Lung microvascular endothelial cell (primary cell): ENCODE measurements around the gene PSMA6. TPM values are rescaled to one million over a fixed set of nuclear protein-coding genes. Genes with fewer than 3 reads are reported as not detected.
A peak's percentile ranks its signal among the peaks of the same experiment; 100 is the strongest.
"Not testable (repeated sequence)": the region's sequence is repeated elsewhere in the genome, so short reads cannot be mapped to it uniquely, and the experiment has no call there.

Experiments
- DNase-seq, 2 donors: peaks; one replicate each; pipeline versions ENCODE4 v3.0.0 to v3.0.0-alpha.2; 2010; ENCODE audit warnings: low read depth in 2 of 2
- total RNA-seq: library from RNA; depleted of rRNA; stranded (reverse); fragments of >200 nt; gene quantifications from 2 replicates; pipeline ENCODE4 v1.2.1, GENCODE V29; 2014

Gene PSMA6
- total RNA-seq, 1 donor from 2014 or later: 191 TPM

DNA sequence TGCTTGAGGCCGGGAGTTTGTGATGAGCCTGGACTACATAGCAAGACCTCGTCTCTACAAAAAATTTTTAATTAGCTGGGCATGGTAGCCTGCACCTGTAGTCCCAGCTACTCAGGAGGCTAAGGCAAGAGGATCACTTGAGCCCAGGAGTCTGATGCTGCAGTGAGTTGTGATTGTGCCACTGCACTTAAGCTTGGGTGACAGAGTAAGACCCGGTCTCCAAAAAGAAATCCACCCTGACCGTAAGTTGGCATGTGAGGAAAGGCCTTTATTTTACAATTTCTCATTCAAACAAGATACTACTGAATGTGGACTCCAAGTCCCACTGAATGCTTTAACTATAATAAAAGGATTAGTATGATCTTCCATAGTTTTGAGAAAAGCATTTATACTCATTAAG is 27.3 kb downstream of the PSMA6 start:
- DNase-seq: no peak

GRCh38 chr14:35320472-35320871 is 28.3 kb downstream of the PSMA6 start:
- DNase-seq: peak in 1 of 2 donors; percentile 17

DNA sequence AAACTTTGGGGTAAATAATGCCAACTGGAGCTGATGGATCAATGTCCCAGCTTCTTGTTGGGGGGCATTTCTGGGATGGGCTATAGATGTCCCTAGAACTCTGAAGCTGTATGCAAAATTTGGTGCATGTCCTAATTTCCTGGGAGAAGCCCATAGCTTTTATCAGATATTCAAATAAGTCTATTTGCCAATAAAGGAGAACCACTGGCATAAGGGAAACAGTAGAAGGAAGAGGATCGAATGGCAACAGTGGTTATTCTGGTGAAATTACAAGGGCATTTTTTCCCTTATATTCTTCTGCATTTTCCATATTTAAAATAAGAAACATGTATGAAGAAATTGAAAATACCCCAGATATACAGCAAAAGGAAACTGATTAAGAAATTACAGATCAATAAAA is 34.2 kb downstream of the PSMA6 start:
- DNase-seq: no peak

GRCh38 chr14:35331605-35332516 is 39.7 kb downstream of the PSMA6 start:
- DNase-seq: no peak

DNA sequence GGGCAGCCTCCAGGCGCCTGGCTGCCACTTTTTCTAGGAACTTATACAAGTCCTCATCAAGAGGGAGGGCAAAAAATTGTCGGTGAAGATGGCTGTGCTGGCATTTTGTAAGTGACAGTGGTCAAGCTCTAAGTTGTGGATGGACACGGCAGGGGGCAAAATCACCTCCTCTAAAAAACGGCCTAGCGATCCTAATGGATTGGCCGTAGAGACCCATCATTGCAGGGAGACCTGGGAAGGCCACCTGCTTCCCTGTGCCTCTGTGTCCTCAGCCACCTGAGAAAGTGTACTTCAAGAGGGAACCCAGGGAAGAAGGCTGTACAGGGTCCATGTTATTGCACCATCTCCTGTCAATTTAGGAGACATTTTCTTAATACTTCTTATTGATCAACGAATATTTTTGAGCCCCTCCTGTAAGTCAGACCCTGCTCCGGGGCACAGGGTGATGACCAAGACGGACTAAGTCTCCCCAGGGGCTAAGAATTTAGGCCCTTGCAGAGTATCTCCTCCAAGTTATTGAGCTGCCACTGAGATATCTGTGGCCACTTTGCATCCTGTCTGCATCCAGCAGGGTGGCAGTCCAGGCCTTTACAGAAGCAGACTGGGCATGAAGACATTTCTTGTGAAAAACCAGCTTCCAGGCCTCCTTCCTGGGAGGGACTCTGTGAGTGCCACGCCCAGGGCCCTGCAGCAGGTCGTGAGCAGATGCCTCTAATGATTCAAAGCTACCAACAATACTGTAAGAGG is 40.5 kb downstream of the PSMA6 start:
- DNase-seq: peak in 1 of 2 donors; percentile 45

DNA sequence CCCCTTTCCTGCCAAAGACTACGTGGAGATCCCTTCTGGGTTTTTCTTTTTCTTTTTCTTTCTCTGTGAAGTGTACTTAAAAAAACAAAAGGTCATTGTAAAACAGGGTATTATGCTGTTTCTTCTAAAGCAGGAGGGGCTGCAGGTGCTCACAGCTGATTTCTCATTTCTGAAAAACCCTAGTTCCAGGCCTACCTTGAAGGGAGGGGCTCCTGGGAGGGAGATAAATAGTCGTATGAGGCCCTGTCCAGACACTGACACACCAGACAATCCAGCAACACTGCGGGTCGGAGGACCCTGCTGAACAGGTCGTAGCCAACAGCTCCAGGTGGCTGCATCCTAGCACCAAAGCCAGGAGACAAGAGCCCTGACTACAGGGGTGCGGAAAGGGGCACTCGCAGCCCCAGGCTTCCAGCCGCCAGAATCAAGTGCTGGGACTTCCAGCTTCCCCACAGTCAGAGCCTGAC is 41.1 kb downstream of the PSMA6 start:
- no peak for DNase-seq

GRCh38 chr14:35333797-35334743 is 41.9 kb downstream of the PSMA6 start:
- DNase-seq: no peak

DNA sequence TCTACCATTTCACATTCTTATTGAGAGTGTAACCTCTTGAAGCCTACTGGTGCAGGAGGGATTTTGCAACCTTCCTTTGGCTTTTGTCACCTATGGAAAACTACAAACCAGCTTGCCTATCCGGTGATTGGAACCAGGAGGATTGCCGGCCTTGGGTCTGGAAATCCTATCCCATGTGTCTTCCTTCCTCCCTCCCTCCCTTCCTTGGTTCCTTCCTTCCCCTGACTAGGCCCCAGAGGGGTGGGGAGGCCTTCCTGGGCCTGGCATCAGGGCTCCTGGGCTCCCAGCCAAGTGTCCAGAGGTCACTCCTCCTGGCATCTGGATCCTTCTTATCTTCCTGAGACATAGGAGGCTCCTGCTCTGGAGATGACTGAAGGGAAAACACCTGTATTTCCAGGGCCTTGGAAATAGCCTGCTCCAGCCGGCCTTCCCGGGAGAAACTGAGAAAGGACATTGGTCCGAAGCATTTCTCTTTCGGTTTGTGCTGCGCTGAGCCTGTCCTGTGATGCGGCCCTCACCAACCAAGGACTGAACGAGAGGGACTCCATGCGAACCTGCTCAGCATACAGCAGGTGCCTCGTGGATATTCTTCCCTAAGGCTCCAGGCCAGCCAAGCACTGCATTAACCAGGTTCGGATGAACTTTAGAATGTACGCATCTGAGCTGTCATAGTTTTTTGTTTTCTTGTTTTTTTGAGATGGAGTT is 43.4 kb downstream of the PSMA6 start:
- DNase-seq: peak; percentile 23 to 32

- DNase-seq: not testable (repeated sequence)
These were observed 44.0 kb downstream of the PSMA6 start for GRCh38 chr14:35336171-35336493.

DNA sequence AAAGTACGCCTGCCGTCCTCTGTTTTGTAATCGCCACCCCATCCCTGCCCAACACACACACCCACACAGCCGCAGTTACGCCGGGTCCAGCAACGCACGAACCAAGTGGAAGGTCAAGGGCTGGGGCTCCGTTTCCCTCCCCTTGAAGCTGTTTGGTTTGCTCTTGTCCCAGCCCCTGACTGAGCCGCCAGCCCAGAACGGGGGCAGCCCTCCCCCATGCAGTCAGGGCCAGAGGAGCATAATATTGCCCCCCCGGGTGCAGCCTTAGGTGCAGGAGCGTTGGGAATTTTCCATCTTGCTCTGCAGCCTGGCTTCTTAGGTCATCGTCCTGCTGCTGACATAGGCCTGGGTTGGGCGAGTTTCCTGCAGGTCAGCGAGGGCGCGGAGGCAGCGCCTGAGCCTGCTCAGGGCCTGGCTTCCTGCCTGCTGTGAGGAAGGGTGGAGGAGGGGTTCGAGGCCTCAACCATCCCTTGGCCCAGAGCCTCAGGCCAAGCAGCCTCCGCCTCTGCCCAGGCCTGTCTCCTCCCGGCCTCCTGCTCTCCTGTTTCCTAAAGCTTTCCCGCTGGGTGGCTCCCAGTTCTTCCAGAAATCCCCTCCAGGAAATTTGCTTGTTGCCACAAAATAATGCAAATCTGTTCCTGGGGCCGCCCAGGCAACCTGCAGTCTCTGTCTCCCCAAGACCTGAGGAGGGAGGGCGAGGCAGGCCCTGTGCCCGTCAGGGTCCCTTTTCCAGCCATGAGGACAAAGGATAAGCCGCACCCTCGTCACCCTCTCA is 44.5 kb downstream of the PSMA6 start:
- peak; percentile 66 to 95 for DNase-seq

DNA sequence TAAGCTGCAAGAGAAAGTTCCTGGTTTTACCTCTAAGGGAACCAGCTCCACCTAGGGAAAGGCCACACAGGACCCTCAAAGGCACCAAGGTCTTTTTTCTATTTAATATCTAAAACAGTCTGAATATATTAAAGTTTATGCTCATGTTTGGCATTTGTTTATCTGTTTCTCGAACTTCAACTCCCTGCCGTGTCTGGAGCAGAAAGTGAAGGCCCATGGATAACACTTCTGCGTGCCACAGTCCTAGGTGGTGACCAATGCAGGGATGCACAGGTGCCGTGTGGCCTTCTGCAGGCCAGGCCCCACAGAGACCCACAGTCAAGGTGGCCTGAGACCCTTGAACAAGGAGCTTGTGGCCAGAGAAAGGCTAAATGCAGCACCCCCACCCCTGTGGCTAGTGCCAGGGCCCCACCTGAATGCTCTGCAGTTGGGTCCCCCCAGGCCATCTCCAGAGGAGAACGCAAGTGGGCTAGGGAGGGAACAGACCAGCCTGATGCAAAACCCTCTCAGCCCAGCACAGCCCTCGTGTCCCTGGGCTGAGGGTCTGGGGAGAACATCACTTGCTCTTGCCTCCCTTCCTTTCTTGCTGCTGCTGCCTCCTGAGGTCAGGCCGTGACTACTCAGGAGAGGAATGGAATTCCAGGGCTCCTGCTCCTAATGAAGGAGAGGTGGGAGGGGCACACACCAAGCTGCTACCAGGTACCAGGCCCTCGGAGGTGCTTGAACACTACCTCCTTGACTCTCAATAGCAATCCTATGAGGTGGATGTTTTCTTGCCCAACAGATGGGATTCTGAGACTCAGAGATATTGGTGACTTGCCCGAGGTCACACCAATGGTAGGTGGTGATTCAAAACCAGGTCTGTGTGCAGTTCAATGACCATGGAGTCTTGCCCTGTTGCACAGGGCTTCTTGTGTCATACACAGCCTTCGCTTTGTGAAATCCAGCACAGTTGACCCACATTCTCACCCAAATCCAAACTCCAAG is 45.4 kb downstream of the PSMA6 start:
- no peak for DNase-seq

GRCh38 chr14:35338731-35339405 is 46.7 kb downstream of the PSMA6 start:
- DNase-seq: no peak

- no peak for DNase-seq
These were observed 47.7 kb downstream of the PSMA6 start for GRCh38 chr14:35339761-35340406.

DNA sequence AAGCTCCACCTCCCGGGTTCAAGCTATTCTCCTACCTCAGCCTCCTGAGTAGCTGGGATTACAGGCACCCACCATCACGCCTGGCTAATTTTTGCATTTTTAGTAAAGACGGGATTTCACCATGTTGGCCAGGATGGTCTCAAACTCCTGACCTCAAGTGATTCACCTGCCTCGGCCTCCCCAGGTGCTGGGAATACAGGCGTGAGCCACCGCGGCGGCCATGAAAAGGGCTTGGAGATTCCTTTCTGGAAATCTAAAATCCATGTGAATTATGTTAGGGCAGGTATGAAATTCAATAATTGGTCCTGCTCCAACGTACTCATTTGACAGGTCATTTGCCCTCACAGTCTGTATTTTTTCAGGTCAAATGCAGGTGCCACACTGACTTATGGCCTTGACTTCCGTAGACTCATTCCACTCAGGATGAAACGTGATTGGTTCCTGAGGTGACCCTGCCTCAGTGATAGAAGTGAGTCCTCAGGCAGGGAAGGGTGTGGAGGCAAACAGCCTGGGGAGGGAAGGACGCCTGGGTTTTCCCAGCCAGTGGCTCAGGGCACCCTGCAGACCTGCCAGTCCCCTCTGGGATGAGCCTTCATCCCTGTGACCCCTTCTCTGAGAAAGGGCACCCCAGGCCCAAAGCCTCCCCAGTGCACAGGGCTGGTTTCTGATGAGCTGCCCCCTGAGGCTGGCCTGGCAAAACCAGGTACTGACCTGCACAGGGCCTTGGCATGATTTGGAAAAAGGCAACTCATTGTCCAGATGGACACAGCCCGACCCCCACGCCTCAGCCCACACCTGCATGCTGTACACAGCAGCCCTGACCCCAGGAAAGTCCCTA is 48.7 kb downstream of the PSMA6 start:
- no peak for DNase-seq

- DNase-seq: no peak
These were observed 49.2 kb downstream of the PSMA6 start for GRCh38 chr14:35341454-35341750.

DNA sequence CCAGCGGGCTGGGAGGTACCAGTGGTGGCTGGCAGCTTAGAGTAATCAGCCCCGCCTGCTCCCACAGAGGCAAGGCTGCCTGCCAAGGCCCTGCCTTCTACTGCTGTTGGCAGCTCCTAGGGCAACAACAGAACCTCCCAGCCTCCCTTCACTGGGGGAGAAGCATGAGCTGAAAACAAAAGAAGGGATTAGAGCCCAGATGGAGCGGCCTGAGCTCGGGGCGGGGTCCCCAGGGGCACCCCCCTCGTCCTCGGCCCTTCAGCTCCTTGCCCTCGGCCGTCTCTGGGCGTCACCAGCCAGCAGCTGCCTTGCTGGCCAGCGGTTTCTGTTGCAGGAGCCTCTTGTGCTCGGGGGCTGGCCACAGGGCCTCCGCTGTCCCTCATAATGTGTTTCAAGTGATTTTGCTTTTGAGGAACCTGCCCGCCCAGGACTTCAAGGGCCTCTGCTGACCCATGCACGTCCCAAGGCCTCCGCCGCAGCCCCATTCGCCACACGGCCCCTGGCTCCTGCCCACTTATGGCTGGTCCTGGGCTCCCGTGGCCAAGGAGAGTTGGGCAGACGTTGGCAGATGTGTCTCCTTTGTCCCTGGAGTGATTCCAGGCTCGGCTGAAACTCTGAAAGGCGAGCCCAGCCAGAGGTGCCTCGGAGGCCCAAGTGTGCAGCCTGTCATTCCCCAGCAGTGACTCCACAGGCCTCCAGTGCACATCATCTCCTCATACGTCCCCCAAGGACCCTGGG is 49.7 kb downstream of the PSMA6 start:
- DNase-seq: peak; percentile 75 to 83
